Measurements from ENCODE around the gene FAM9C.

- TF ChIP-seq CTCF (IDR thresholded peaks at IDR 0.05) (no peak), POLR2A (IDR thresholded peaks at IDR 0.05) (no peak)
Measured at GRCh38 chrX:13068651-13069050, 24.2 kb upstream of the FAM9C start.

All from prostate gland (tissue), 2 donors.